SK-N-SH (cell line): Measurements from ENCODE around the gene TANK. TPM values are rescaled to one million over a fixed set of nuclear protein-coding genes. Genes with fewer than 3 reads are reported as not detected.

ENCODE experiments used
- CTCF ChIA-PET: fragments of 300-600, 350-600 bp; formaldehyde crosslinking; extraction: SDS; loops from one replicate; lab custom pipeline; 2021; lab: Yijun Ruan, JAX
- POLR2A ChIA-PET: fragments of 350-600 bp; sonication (Branson Sonifier 250); formaldehyde crosslinking; extraction: SDS; loops from one replicate; lab custom pipeline; 2020; ENCODE audit warnings: antibody characterized with exemption, inconsistent platforms; lab: Yijun Ruan, JAX
- DNase-seq: peaks from one replicate; pipeline ENCODE4 v3.0.0; 2012
- H2AFZ ChIP-seq: fragments of 200-600 bp; sonication (generic); 2 replicates; pipeline ENCODE4 v1.8.1; 2016; ENCODE audit warnings: antibody characterized with exemption, mild to moderate bottlenecking, low read depth
- H3F3A ChIP-seq: fragments of 200-600 bp; sonication (generic); replicated peaks from 2 replicates; pipeline ENCODE3; 2016; ENCODE audit warnings: antibody characterized with exemption, mild to moderate bottlenecking; ENCODE audit not compliant: insufficient read depth
- H3K27ac ChIP-seq, 2 experiments: fragments of 200-500 bp in 1 of 2; fragments of 200-600 bp in 1 of 2; sonication (Bioruptor generic) in 1 of 2; sonication (generic), shearing (Covaris generic) in 1 of 2; 2 replicates each; pipeline versions ENCODE4 v1.5.1 to v1.6.1; 2014 to 2016; ENCODE audit warnings: low read depth in 2 of 2, inconsistent platforms in 1 of 2, low read length in 1 of 2, mild to moderate bottlenecking in 1 of 2, mixed read lengths in 1 of 2
- H3K27me3 ChIP-seq: fragments of 200-600 bp; sonication (generic), shearing (Covaris generic); 2 replicates; pipeline ENCODE4 v1.6.1; 2016; ENCODE audit warnings: mixed run types; ENCODE audit not compliant: insufficient read depth
- H3K36me3 ChIP-seq, 2 experiments: fragments of 200-500 bp in 1 of 2; fragments of 200-600 bp in 1 of 2; sonication (Bioruptor generic) in 1 of 2; sonication (generic) in 1 of 2; replicated peaks in 1 of 2; 2 replicates each; pipeline versions ENCODE3 to v1.5.1; 2014 to 2016; ENCODE audit warnings: low read length in 1 of 2, mild to moderate bottlenecking in 1 of 2; ENCODE audit not compliant: insufficient read depth in 2 of 2, control insufficient read depth in 1 of 2
- H3K4me1 ChIP-seq, 2 experiments: fragments of 200-500 bp in 1 of 2; fragments of 200-600 bp in 1 of 2; sonication (Bioruptor generic) in 1 of 2; sonication (generic), shearing (Covaris generic) in 1 of 2; 2 replicates each; pipeline versions ENCODE4 v1.5.1 to v1.6.1; 2014 to 2016; ENCODE audit warnings: low read depth in 1 of 2, low read length in 1 of 2, mixed run types in 1 of 2; ENCODE audit not compliant: insufficient read depth in 2 of 2, control insufficient read depth in 1 of 2
- H3K4me2 ChIP-seq: fragments of 200-600 bp; sonication (generic), shearing (Covaris generic); 2 replicates; pipeline ENCODE4 v1.6.1; 2017; ENCODE audit warnings: mixed run types
- H3K4me3 ChIP-seq, 2 experiments: fragments of 200-500 bp in 1 of 2; fragments of 200-600 bp in 1 of 2; sonication (Bioruptor generic) in 1 of 2; sonication (generic), shearing (Covaris generic) in 1 of 2; 2 replicates each; pipeline versions ENCODE4 v1.5.1 to v1.8.1; 2014 to 2016; ENCODE audit warnings: low read depth in 2 of 2, inconsistent platforms in 1 of 2, low read length in 1 of 2, mild to moderate bottlenecking in 1 of 2, mixed read lengths in 1 of 2, moderate library complexity in 1 of 2
- H3K79me2 ChIP-seq: fragments of 200-600 bp; sonication (generic); 2 replicates; pipeline ENCODE4 v1.8.1; 2017; ENCODE audit warnings: mild to moderate bottlenecking; ENCODE audit not compliant: insufficient read depth
- H3K9ac ChIP-seq: fragments of 200-600 bp; sonication (generic); 2 replicates; pipeline ENCODE4 v1.6.1; 2017; ENCODE audit warnings: mixed run types
- H3K9me2 ChIP-seq: fragments of 200-600 bp; sonication (generic); 2 replicates; pipeline ENCODE4 v1.6.1; 2017; ENCODE audit warnings: mixed run types
- H3K9me3 ChIP-seq: fragments of 200-600 bp; sonication (generic); 2 replicates; pipeline ENCODE4 v1.6.1; 2017; ENCODE audit warnings: mixed run types, mild to moderate bottlenecking, moderate library complexity
- H4K20me1 ChIP-seq: fragments of 200-600 bp; sonication (generic); 2 replicates; pipeline ENCODE4 v1.6.1; 2017; ENCODE audit warnings: mild to moderate bottlenecking, mixed run types; ENCODE audit not compliant: insufficient read depth
- ELF1 ChIP-seq: IDR thresholded peaks from 2 replicates; pipeline ENCODE4 v1.4.0; 2012
- EP300 ChIP-seq, 2 experiments: IDR thresholded peaks; 2 replicates each; pipeline versions ENCODE4 v1.4.0 to v1.6.1; 2012; ENCODE audit warnings: borderline replicate concordance in 1 of 2, low read depth in 1 of 2, low read length in 1 of 2
- EZH2phosphoT487 ChIP-seq: fragments of 200-600 bp; sonication (generic); IDR thresholded peaks from 2 replicates; pipeline ENCODE4 v1.6.1; 2017; ENCODE audit warnings: low read depth, mixed run types, mild to moderate bottlenecking, antibody characterized with exemption, moderate library complexity, borderline replicate concordance
- FOSL2 ChIP-seq: IDR thresholded peaks from 2 replicates; pipeline ENCODE4 v1.4.0; 2012; ENCODE audit warnings: low read depth, mild to moderate bottlenecking, moderate library complexity, borderline replicate concordance
- FOXM1 ChIP-seq: IDR thresholded peaks from 2 replicates; pipeline ENCODE4 v1.4.0; 2012; ENCODE audit warnings: low read depth, mild to moderate bottlenecking
- GABPA ChIP-seq: IDR thresholded peaks from 2 replicates; pipeline ENCODE4 v1.4.0; 2012; ENCODE audit warnings: low read depth, mild to moderate bottlenecking
- GATA2 ChIP-seq: sonication (generic); formaldehyde crosslinking; IDR thresholded peaks from 2 replicates; pipeline ENCODE4 v1.5.0; 2020; ENCODE audit warnings: mild to moderate bottlenecking, missing genetic modification reagents
- JUND ChIP-seq: IDR thresholded peaks from 2 replicates; pipeline ENCODE4 v1.4.0; 2012
- MEF2A ChIP-seq: IDR thresholded peaks from 2 replicates; pipeline ENCODE4 v1.4.0; 2012; ENCODE audit warnings: low read depth, borderline replicate concordance
- NFIC ChIP-seq: IDR thresholded peaks from 2 replicates; pipeline ENCODE4 v1.4.0; 2012; ENCODE audit warnings: borderline replicate concordance
- NRF1 ChIP-seq: IDR thresholded peaks from 2 replicates; pipeline ENCODE4 v1.6.1; 2012; ENCODE audit warnings: low read depth, mild to moderate bottlenecking, low read length
- RAD21 ChIP-seq: IDR thresholded peaks from 2 replicates; pipeline ENCODE4 v1.6.1; 2012; ENCODE audit warnings: mild to moderate bottlenecking, low read length
- RXRA ChIP-seq: IDR thresholded peaks from 2 replicates; pipeline ENCODE4 v1.4.0; 2012; ENCODE audit warnings: low read depth, mild to moderate bottlenecking, borderline replicate concordance
- SIN3A ChIP-seq: IDR thresholded peaks from 2 replicates; pipeline ENCODE4 v1.6.1; 2012; ENCODE audit warnings: low read depth, mild to moderate bottlenecking, low read length, moderate library complexity, borderline replicate concordance
- SMC3 ChIP-seq: IDR thresholded peaks from 2 replicates; pipeline ENCODE4 v1.6.1; 2012; ENCODE audit warnings: low read depth, low read length, improper control_type of control experiment
- TAF1 ChIP-seq: IDR thresholded peaks from 2 replicates; pipeline ENCODE4 v1.6.1; 2012; ENCODE audit warnings: low read depth, mild to moderate bottlenecking, low read length, moderate library complexity, borderline replicate concordance
- TCF12 ChIP-seq: IDR thresholded peaks from 2 replicates; pipeline ENCODE4 v1.4.0; 2012
- TEAD4 ChIP-seq: IDR thresholded peaks from 2 replicates; pipeline ENCODE4 v1.4.0; 2012; ENCODE audit warnings: mild to moderate bottlenecking, borderline replicate concordance; ENCODE audit not compliant: insufficient read depth
- YY1 ChIP-seq: IDR thresholded peaks from 2 replicates; pipeline ENCODE4 v1.4.0; 2012; ENCODE audit warnings: low read depth, mild to moderate bottlenecking
- WGBS: methylation state at CpG from one replicate; pipeline ENCODE4 v1.1.6; 2017; ENCODE audit warnings: low lambda C conversion rate; 5-methylcytosine and 5-hydroxymethylcytosine counted together
- polyA plus RNA-seq, 3 experiments: library from polyadenylated mRNA; depleted of rRNA; stranded (reverse); fragments of >200 nt; gene quantifications; 2 replicates each; pipeline ENCODE4 v1.2.3, GENCODE V29; 2012
- TF ChIP-seq, protein P1 (sequence below): IDR thresholded peaks from 2 replicates; pipeline ENCODE4 v1.4.0; 2012; ENCODE audit warnings: low read depth
- TF ChIP-seq, protein P2 (sequence below): IDR thresholded peaks from 2 replicates; pipeline ENCODE4; 2012
- TF ChIP-seq, protein P3 (sequence below): IDR thresholded peaks from 2 replicates; pipeline ENCODE4 v1.4.0; 2012; ENCODE audit warnings: low read depth, borderline replicate concordance
- TF ChIP-seq, protein P4 (sequence below): IDR thresholded peaks from 2 replicates; pipeline ENCODE4 v1.4.0; 2012; ENCODE audit warnings: low read depth, borderline replicate concordance
- TF ChIP-seq, protein P5 (sequence below): fragments of 150-350 bp; IDR thresholded peaks from 2 replicates; pipeline ENCODE4 v1.6.1; 2017; ENCODE audit warnings: antibody characterized with exemption, low read length, low read depth, borderline replicate concordance

Gene TANK
- polyA plus RNA-seq, 1 of the 3 experiments (the other 2 are of a cell fraction), result 25.7 TPM

DNA sequence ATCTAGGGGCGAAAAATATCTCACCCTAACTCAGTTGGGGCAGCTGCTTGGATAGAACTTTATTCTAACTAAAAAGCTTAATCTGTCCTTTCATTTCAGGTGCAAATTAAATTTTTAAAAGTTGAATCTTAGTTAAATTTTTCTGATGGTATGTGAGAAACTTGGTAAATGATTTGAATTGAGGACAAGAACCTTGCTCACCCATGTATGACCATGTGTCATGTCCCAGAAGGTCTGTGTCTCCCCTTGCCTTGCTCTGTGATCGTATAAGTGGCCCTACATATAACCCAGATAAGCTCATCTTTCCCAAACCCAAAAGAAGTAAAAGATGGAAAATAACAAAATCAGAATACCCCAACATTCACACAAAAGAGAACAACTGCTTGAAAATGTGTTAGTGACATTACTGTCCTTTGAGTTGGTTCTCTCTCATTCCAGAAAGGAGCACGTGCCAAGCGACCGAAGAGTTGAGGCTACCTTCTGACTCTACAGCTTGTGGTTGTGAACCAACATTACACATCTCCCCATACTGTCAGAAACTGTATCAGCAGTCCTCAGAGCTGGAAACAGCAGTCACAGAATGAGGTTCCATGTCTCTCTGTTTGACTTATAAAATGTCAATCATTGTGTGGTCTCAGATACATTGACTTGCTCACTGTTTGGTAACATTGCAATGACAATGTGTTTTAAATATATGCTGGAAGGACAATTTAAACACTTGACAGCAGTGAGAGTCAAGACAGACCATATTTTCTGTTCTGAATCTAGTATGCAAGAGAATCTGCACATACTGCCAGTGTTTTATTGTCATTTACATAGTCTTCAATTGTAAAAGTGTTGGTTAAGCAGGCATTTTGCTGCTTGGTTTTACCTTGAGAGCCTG, 46.3 kb upstream of the TANK start:
- Histone ChIP-seq H3K36me3 (no peaks in the 10 kb centered on the region), H3K4me1 (no peaks in the 10 kb centered on the region; a peak in 1 of 4 replicates), H4K20me1 (no peaks in the 10 kb centered on the region), H3K9ac (no peak overlapping the region), H3F3A (no peaks in the 10 kb centered on the region), H3K9me3 (no peaks in the 10 kb centered on the region), H3K9me2 (no peaks in the 10 kb centered on the region), H3K79me2 (no peaks in the 10 kb centered on the region), H3K27ac (no peak overlapping the region), H3K4me2 (no peak overlapping the region), H2AFZ (no peak overlapping the region), H3K4me3 (no peak overlapping the region), H3K27me3 (no peaks in the 10 kb centered on the region)
- ChIA-PET POLR2A (no interaction called here), CTCF (interaction anchor here (1.0 to 1.1 kb wide), 2 partner anchors 50 to 109 kb away, joined by 3 read pairs; no protein-coding TSS in a partner anchor)
- TF ChIP-seq TAF1, result no peak
- no peak for TF ChIP-seq SMC3
- no peak for TF ChIP-seq GATA2 (CRISPR knock-in tag)
- no peak for TF ChIP-seq EP300 (IDR thresholded peaks at IDR 0.05; ENCODE audit: borderline replicate concordance in 1 of 2, low read depth in 1 of 2, low read length in 1 of 2)
- TF ChIP-seq NRF1, result no peak
- TF ChIP-seq ELF1, result no peak
- no peak for TF ChIP-seq JUND
- TF ChIP-seq GABPA, result no peak
- TF ChIP-seq, protein P1, sequence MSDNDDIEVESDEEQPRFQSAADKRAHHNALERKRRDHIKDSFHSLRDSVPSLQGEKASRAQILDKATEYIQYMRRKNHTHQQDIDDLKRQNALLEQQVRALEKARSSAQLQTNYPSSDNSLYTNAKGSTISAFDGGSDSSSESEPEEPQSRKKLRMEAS, result no peak
- no peak for TF ChIP-seq SIN3A
- TF ChIP-seq, protein P2, sequence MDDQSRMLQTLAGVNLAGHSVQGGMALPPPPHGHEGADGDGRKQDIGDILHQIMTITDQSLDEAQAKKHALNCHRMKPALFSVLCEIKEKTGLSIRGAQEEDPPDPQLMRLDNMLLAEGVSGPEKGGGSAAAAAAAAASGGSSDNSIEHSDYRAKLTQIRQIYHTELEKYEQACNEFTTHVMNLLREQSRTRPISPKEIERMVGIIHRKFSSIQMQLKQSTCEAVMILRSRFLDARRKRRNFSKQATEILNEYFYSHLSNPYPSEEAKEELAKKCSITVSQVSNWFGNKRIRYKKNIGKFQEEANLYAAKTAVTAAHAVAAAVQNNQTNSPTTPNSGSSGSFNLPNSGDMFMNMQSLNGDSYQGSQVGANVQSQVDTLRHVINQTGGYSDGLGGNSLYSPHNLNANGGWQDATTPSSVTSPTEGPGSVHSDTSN, result no peak
- no peak for TF ChIP-seq NFIC
- TF ChIP-seq, protein P3, sequence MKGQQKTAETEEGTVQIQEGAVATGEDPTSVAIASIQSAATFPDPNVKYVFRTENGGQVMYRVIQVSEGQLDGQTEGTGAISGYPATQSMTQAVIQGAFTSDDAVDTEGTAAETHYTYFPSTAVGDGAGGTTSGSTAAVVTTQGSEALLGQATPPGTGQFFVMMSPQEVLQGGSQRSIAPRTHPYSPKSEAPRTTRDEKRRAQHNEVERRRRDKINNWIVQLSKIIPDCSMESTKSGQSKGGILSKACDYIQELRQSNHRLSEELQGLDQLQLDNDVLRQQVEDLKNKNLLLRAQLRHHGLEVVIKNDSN, result no peak
- no peak for TF ChIP-seq FOXM1
- TF ChIP-seq FOSL2, result no peak
- no peak for TF ChIP-seq RXRA
- WGBS, result 87% methylated on average over 5 of the region's 5 CpGs
- no peak for DNase-seq

DNA sequence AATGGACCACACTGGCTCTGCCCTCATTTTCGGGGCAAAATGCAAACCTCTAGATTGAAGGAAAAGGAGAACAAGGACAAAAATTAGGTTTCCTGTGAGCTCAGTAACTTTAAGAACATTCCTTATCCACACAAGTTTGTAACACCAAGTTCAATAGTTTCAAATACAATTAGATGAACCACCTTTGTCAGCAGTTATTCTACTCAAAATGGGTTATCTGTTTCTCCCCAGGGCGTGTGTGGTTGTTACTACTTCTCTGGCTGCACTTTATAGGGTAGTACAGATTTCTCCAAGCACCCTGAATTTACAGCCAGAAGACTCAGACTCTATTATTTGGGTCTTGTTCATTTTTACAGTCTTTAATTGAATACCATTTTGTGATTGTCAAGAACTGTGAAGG, 45.0 kb upstream of the TANK start:
- Histone ChIP-seq H3K4me2 (no peak overlapping the region), H3F3A (no peaks in the 10 kb centered on the region), H3K9me3 (no peaks in the 10 kb centered on the region), H3K9ac (no peak overlapping the region), H3K36me3 (no peaks in the 10 kb centered on the region), H4K20me1 (no peaks in the 10 kb centered on the region), H3K4me3 (no peak overlapping the region), H3K9me2 (no peaks in the 10 kb centered on the region), H3K27me3 (no peaks in the 10 kb centered on the region), H2AFZ (no peak overlapping the region), H3K79me2 (no peaks in the 10 kb centered on the region), H3K4me1 (no peaks in the 10 kb centered on the region), H3K27ac (no peak overlapping the region)
- POLR2A ChIA-PET, result no interaction called here
- CTCF ChIA-PET, result interaction anchor here (1.9 kb wide), 1 partner anchor 51 kb away, joined by 8 read pairs; no protein-coding TSS in a partner anchor
- DNase-seq, result no peak
- 62% methylated on average over 2 of the region's 2 CpGs for WGBS
- no peak for TF ChIP-seq ELF1
- no peak for TF ChIP-seq TEAD4
- no peak for TF ChIP-seq SMC3
- no peak for TF ChIP-seq NRF1
- no peak for TF ChIP-seq MEF2A
- no peak for TF ChIP-seq FOXM1
- TF ChIP-seq, protein P4, sequence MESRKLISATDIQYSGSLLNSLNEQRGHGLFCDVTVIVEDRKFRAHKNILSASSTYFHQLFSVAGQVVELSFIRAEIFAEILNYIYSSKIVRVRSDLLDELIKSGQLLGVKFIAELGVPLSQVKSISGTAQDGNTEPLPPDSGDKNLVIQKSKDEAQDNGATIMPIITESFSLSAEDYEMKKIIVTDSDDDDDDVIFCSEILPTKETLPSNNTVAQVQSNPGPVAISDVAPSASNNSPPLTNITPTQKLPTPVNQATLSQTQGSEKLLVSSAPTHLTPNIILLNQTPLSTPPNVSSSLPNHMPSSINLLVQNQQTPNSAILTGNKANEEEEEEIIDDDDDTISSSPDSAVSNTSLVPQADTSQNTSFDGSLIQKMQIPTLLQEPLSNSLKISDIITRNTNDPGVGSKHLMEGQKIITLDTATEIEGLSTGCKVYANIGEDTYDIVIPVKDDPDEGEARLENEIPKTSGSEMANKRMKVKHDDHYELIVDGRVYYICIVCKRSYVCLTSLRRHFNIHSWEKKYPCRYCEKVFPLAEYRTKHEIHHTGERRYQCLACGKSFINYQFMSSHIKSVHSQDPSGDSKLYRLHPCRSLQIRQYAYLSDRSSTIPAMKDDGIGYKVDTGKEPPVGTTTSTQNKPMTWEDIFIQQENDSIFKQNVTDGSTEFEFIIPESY, result no peak
- TF ChIP-seq GATA2 (CRISPR knock-in tag), result no peak
- TF ChIP-seq TCF12, result no peak
- no peak for TF ChIP-seq YY1
- TF ChIP-seq, protein P5, sequence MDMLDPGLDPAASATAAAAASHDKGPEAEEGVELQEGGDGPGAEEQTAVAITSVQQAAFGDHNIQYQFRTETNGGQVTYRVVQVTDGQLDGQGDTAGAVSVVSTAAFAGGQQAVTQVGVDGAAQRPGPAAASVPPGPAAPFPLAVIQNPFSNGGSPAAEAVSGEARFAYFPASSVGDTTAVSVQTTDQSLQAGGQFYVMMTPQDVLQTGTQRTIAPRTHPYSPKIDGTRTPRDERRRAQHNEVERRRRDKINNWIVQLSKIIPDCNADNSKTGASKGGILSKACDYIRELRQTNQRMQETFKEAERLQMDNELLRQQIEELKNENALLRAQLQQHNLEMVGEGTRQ, result no peak
- no peak for TF ChIP-seq RAD21
- no peak for TF ChIP-seq EZH2phosphoT487
- no peak for TF ChIP-seq TAF1
